Body of pancreas (tissue), 4 donors: ENCODE data around the gene RASGRF1. TPM values are rescaled to one million over a fixed set of nuclear protein-coding genes. Genes with fewer than 3 reads are reported as not detected.

Experiments
- ATAC-seq: fragments of 150-250 bp; one replicate; pipeline ENCODE4 v1.9.1; 2016
- DNase-seq, 4 donors: peaks; one replicate each; pipeline ENCODE4 v3.0.0-alpha.2; 2019
- H3K27ac ChIP-seq, 4 donors: fragments of 200-600 bp; sonication (generic); 1 replicate in 3 of 4; 2 replicates in 1 of 4; pipeline versions ENCODE4 v1.5.1 to v1.6.1; 2016 to 2019; ENCODE audit warnings: mild to moderate bottlenecking in 1 of 4, mixed read lengths in 1 of 4, moderate library complexity in 1 of 4
- H3K27me3 ChIP-seq, 2 donors: fragments of 200-600 bp; sonication (generic); one replicate each; pipeline ENCODE4 v1.6.0; 2016; ENCODE audit warnings: mild to moderate bottlenecking in 1 of 2
- H3K36me3 ChIP-seq, 2 donors: fragments of 200-600 bp; sonication (generic); replicated peaks in 1 of 2; 2 replicates each; pipeline ENCODE4 v1.5.1; 2016; ENCODE audit warnings: low read depth in 2 of 2; ENCODE audit not compliant: insufficient read depth in 1 of 2
- H3K4me1 ChIP-seq: fragments of 200-600 bp; sonication (generic); one replicate; pipeline ENCODE4 v1.6.0; 2016
- H3K4me3 ChIP-seq, 2 donors: fragments of 200-600 bp; sonication (generic); 1 replicate in 1 of 2; 2 replicates in 1 of 2; pipeline ENCODE4 v1.5.1; 2016 to 2019
- H3K9me3 ChIP-seq, 3 donors: fragments of 200-600 bp; sonication (generic); 1 replicate in 2 of 3; 2 replicates in 1 of 3; pipeline ENCODE4 v1.5.1; 2016
- POLR2A ChIP-seq, 3 donors: fragments of 450-650 bp; IDR thresholded peaks; one replicate each; pipeline ENCODE4 v1.6.1; 2016; ENCODE audit warnings: antibody characterized with exemption in 3 of 3, mild to moderate bottlenecking in 2 of 3
- WGBS, 2 donors: methylation state at CpG; one replicate each; pipeline ENCODE4 v1.1.5; 2017; 5-methylcytosine and 5-hydroxymethylcytosine counted together
- intact Hi-C: fragments of 100-400 bp; cut with DNase I; formaldehyde crosslinking; loops from one replicate; pipeline ENCODE4 v1.15.1; 2023
- total RNA-seq, 2 donors: library from RNA; depleted of rRNA; stranded (reverse); fragments of >200 nt; gene quantifications; one replicate each; pipeline ENCODE4 v1.1.0, GENCODE V29; 2016
- TF ChIP-seq, protein P1 (sequence below), 7 experiments: fragments of 450-650 bp in 4 of 7; fragments of 200-600 bp in 3 of 7; sonication (generic) in 3 of 7; IDR thresholded peaks; one replicate each; pipeline ENCODE4 v1.5.1; 2016 to 2019; ENCODE audit warnings: antibody characterized with exemption in 7 of 7

Gene RASGRF1
- total RNA-seq, 2 donors from 2014 or later: 1.0 to 3.6 TPM

DNA sequence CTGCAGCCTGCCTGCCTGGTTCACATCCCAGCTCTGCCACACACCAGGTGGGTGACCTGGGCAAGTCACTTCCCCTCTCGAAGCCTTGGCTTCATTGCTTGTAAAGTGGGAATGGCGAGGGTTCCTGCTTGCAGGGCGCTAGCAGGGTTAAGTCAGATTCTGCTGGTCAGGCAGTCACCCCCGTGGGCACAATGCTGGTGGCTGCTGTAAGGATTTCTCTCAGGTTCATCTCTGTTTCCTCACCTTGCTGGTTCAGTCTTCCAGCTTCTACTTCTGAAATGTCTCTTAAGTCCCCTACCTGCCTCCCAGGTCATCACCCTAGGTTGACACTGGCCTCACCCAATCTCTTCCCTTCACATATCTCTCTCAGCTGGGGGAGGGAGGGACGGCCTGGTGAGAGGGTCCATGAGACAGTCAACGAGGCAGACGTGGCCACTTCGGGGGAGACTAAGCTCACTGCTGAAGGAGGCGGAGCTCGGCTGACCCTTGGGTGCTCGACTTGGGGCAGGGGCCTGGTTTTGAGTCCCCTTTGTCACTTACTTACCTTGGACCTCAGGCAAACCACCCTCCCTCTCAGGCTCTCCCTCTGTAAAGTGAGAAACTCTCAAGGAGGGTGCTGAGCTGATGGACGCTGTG is 157.3 kb downstream of the RASGRF1 start:
- H3K4me3 ChIP-seq: no peak overlapping the region

DNA sequence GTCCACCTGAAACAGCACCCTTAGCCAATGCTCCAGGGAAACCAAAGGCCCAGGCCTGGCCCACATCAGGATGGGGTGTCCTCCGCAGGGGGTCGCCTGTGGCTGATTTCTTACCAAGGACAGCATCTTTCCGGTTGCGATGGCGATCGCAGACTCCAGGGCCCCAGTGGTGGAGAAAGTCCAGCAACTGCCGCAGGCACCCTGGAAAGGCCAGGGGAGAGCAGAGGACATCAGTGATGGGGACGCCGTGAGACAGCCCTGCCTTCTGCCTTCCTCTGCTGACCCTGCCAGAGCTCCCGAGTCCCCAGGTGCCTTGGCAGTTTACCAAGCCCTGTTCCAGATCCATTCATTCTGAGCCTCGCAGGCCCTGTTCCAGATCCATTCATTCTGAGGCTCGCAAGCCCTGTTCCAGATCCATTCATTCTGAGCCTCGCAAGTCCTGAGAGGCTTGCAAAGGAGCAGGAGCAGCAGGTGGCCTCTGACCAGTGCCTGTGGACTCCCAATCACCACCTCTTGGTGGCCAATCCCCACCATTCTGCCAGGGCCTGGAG is 158.2 kb downstream of the RASGRF1 start:
- H3K4me3 ChIP-seq: no peak overlapping the region
- WGBS, 2 donors: 77 to 83% methylated on average over 5 to 13 of the region's 13 CpGs
- no peaks in the 10 kb centered on the region for H3K4me1 ChIP-seq
- TF ChIP-seq, protein P1, sequence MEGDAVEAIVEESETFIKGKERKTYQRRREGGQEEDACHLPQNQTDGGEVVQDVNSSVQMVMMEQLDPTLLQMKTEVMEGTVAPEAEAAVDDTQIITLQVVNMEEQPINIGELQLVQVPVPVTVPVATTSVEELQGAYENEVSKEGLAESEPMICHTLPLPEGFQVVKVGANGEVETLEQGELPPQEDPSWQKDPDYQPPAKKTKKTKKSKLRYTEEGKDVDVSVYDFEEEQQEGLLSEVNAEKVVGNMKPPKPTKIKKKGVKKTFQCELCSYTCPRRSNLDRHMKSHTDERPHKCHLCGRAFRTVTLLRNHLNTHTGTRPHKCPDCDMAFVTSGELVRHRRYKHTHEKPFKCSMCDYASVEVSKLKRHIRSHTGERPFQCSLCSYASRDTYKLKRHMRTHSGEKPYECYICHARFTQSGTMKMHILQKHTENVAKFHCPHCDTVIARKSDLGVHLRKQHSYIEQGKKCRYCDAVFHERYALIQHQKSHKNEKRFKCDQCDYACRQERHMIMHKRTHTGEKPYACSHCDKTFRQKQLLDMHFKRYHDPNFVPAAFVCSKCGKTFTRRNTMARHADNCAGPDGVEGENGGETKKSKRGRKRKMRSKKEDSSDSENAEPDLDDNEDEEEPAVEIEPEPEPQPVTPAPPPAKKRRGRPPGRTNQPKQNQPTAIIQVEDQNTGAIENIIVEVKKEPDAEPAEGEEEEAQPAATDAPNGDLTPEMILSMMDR (IDR thresholded peaks at IDR 0.05): no peak
- no peak for TF ChIP-seq POLR2A (IDR thresholded peaks at IDR 0.05)
- no peak overlapping the region for H3K27ac ChIP-seq
- H3K9me3 ChIP-seq: no peaks in the 10 kb centered on the region
- ATAC-seq (no peak), DNase-seq (no peak)
- H3K36me3 ChIP-seq: peaks cover 0 to 11% of the 10 kb centered on the region in 2 donors
- intact Hi-C loops: no loop called here
- no peaks in the 10 kb centered on the region for H3K27me3 ChIP-seq

More for the DNA sequence above, 157.3 kb downstream of the RASGRF1 start:
- Histone ChIP-seq H3K36me3 (peaks cover 0 to 11% of the 10 kb centered on the region in 2 donors), H3K27ac (no peak overlapping the region), H3K4me1 (no peaks in the 10 kb centered on the region), H3K9me3 (no peaks in the 10 kb centered on the region), H3K27me3 (no peaks in the 10 kb centered on the region)
- TF ChIP-seq, protein P1 (IDR thresholded peaks at IDR 0.05): no peak
- TF ChIP-seq POLR2A (IDR thresholded peaks at IDR 0.05): no peak
- ATAC-seq (no peak), DNase-seq (no peak)
- WGBS, 2 donors: 68 to 82% methylated on average over 12 of the region's 12 CpGs
- intact Hi-C loops: no loop called here

DNA sequence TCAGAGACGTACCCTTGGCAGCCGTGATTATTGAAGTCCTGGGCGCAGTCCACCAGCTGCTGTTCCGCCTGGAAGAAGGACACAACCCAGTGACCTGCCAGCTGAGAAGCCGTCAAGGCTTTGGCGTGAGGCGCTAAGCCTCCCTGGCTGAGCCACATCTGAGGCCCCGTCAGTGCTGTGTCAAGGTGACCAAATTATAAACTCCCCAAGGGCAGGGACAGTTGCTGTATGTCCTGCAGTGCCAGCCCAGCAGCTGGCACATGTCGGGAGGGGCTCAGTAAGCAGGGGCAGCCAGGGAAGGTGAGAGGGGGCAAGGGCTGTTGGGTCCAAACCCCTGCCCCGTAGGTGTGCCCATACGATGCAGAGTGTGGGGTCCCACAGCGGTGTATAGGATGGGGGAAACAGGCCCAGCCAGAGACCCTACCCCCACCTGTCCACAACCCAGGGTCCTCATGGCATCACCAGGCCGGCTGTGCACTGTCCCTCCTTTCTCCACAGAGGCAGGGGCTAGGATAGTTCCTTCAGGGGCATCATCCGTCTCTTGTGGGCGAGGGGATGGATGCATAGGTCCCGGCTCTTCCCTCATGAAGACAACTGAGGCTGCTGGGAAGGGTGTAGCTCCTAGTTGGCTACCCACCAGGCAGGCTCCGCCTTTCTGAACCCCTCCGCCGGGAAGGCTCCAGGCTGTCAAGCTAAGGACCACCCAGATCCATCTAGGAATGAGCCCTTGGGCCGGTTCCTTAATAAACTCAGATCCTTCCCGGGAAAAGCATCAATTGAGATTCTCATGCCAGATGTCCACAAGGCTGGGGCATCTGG is 158.9 kb downstream of the RASGRF1 start:
- DNase-seq: no peak
- intact Hi-C loops: no loop called here
- no peaks in the 10 kb centered on the region for H3K4me1 ChIP-seq

DNA sequence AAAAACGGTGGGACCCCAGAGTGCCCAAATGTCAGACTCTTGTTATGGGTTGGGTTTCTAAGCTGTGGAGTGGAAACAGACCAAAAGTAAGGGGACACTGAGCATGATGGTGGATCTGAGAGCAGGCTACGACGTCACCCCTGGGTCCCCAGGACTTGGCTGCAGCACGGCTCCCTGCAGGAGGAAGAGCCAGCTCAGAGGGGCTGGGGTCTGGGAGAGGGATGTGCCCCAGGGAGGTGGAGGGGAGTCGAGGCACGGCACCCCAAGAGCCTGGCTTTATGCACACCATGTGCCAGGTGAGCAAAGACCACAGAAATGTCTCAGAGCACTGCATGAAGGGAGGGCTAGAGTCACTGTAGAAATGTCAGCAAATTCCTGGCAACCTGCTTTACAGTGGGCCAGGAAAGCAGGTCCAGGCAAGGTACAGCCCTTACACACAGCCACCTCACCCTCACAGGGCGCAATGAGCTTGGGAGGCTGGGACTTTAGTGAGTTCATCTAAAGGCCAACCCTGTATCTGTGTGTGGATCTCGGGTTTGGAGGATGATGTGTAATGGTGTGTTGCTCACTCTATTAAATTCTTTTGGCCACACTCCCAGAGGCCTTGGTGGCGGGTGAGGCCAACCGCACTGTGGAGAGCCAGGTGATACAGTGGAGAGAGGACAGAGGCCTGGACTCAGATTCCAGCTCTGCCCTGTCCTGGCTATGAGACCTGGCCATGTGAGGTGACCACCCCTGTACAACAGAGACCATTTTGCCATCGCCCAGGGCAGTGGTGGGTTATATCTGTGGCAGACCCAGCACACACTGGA is 159.8 kb downstream of the RASGRF1 start:
- no peak for DNase-seq
- 69 to 79% methylated on average over 9 to 11 of the region's 11 CpGs for WGBS, 2 donors
- Histone ChIP-seq H3K9me3 (no peaks in the 10 kb centered on the region), H3K4me1 (no peaks in the 10 kb centered on the region), H3K4me3 (no peak overlapping the region), H3K27ac (no peak overlapping the region), H3K27me3 (no peaks in the 10 kb centered on the region), H3K36me3 (peaks cover 0 to 14% of the 10 kb centered on the region in 2 donors)
- TF ChIP-seq, protein P1 (IDR thresholded peaks at IDR 0.05): no peak
- TF ChIP-seq POLR2A (IDR thresholded peaks at IDR 0.05): no peak
- intact Hi-C loops: no loop called here
- ATAC-seq: no peak

More for the DNA sequence above, 158.9 kb downstream of the RASGRF1 start:
- ATAC-seq: no peak
- Histone ChIP-seq H3K9me3 (no peaks in the 10 kb centered on the region), H3K36me3 (peaks cover 0 to 11% of the 10 kb centered on the region in 2 donors), H3K4me3 (no peak overlapping the region), H3K27me3 (no peaks in the 10 kb centered on the region), H3K27ac (no peak overlapping the region)
- TF ChIP-seq, protein P1 (IDR thresholded peaks at IDR 0.05): no peak
- TF ChIP-seq POLR2A (IDR thresholded peaks at IDR 0.05): no peak
- WGBS, 2 donors: 88 to 92% methylated on average over 5 to 19 of the region's 21 CpGs
